ENCODE results near the gene PROC.

GRCh38 chr2:127406454-127406853, 11.8 kb upstream of the PROC start:
- TF ChIP-seq, protein P1, sequence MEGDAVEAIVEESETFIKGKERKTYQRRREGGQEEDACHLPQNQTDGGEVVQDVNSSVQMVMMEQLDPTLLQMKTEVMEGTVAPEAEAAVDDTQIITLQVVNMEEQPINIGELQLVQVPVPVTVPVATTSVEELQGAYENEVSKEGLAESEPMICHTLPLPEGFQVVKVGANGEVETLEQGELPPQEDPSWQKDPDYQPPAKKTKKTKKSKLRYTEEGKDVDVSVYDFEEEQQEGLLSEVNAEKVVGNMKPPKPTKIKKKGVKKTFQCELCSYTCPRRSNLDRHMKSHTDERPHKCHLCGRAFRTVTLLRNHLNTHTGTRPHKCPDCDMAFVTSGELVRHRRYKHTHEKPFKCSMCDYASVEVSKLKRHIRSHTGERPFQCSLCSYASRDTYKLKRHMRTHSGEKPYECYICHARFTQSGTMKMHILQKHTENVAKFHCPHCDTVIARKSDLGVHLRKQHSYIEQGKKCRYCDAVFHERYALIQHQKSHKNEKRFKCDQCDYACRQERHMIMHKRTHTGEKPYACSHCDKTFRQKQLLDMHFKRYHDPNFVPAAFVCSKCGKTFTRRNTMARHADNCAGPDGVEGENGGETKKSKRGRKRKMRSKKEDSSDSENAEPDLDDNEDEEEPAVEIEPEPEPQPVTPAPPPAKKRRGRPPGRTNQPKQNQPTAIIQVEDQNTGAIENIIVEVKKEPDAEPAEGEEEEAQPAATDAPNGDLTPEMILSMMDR (conservative IDR thresholded peaks at IDR 0.05), result no peak
- no peak for TF ChIP-seq ZFX (IDR thresholded peaks at IDR 0.05)
